GM11168 (cell line): Measurements from ENCODE around the gene TMEM163.
"Not testable (repeated sequence)": the region's sequence is repeated elsewhere in the genome, so short reads cannot be mapped to it uniquely, and the experiment has no call there.

Experiments used
- in situ Hi-C: fragments of 300-500 bp; cut with MboI; formaldehyde crosslinking; loops from one replicate; pipeline ENCODE4 v1.12.0; 2022; ENCODE audit warnings: low sequenced_read_pairs; ENCODE audit not compliant: unreplicated experiment

TMEM163 gene

DNA sequence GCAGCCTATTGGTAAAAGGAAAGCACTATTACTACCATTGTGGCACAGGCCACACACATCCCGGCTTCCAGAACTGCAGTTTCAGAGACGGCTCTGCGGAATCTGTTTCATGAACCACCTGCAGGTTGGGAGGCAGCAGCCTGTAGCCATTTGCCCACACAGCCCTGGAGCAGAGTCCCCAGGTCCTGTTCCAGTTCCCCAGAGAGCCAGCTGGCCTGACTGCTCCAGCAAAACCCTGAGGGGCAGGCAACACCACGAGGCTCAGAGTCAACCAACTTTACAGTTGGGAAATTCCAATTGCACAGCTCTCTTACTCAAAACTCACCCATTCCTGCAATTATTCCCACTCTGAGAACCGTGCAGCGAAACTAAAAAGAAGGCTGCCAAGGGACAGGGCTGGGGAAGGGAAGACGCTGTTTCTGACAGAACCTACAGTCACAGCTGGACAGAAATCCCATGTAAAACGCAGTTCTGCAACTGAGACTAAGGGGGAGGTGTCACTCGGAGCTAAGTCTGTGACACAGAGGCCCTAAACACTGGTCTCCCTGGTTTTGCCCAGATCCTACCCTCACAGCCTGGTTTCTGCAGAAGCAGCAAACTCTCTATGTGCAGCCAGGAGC, 219.4 kb downstream of the TMEM163 start:
- in situ Hi-C loops = no loop called here

DNA sequence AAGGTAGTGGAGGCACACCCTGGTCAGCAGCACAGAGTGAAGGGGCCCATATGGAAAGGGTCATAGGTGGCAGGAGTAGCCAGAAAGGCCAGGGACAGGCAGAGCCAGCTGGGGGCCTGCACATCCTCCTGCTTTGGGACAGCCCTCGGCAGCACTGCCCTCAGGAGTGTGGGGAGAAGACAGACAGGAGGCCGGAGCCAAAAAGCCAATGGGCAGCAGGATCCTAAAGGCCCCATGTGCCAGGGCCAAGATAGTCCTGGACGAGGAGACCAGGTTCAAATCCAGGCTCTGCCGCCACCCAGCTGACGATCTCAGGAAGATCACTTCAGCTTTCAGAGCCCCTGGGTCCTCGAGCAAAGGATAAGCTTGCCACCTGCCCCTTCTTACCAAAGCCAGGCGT, 220.1 kb downstream of the TMEM163 start:
- in situ Hi-C loops = no loop called here

DNA sequence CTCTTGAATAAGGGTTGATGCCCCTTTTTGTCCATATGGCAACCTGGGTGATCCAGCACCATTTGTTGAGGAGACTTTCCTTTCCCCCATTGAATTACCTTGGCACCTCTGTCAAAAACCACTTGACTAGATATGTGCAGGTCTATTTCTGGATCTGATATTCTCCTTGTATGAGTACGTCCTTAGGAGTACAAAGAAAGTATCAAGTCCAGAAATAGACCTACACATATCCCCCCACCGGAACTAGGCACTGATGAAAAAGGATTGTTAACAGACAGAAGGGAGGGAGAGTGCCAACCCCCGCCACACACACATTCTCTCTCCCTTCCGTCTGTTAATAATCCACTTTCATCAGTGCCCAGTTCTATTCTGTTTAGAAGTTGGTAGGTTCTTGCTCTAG, 225.0 kb downstream of the TMEM163 start:
- in situ Hi-C loops = no loop called here

DNA sequence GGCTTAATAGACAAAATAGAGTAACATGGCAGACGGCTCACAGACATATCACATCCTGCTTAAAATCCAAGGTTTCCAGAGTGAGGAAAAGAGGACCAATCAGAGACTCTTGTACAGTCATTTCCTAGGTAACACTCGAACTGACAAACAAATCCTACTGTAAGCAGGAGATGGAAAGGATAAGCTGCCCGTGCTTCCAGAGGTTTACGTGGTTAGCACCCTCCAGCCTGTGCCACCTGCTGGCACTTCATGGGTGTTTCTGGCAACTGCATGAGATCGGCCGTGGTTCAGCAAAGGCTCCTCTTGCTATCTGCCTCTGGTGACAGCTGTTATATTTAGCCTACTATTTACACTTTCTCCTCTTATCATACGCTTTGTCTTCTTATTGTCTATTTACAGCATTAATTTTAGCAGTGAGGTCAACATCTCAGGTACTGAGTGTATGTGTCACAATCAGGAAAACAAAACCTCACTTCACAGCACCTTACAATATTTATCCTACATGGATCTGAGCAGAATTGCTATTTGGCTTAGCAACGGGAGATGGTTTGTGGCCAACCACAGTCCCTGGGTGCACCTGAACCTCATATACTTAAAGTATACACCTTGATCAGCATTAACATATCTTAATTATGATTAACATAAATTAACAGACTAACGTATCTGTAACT, 226.9 kb downstream of the TMEM163 start:
- in situ Hi-C loops = no loop called here

DNA sequence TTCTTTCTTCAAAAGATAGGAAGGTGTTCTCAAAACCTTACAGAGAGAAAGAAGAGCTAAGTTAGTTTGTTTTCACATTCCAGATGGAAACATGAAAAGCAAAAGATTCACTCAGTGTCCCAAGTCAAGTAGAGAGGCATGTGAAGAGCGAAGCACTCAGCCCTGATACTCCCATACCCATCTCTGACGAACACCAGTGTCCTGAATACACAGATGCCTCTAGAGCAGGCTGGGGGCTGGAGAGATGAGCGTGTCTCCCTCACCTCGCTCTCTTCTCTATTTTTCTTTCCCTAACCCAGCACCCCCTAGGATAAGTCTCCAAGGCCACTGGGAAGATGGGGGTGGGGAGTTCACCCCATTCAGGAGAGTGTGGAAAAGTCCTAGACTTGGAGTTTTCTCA, 227.8 kb downstream of the TMEM163 start:
- in situ Hi-C loops = no loop called here

DNA sequence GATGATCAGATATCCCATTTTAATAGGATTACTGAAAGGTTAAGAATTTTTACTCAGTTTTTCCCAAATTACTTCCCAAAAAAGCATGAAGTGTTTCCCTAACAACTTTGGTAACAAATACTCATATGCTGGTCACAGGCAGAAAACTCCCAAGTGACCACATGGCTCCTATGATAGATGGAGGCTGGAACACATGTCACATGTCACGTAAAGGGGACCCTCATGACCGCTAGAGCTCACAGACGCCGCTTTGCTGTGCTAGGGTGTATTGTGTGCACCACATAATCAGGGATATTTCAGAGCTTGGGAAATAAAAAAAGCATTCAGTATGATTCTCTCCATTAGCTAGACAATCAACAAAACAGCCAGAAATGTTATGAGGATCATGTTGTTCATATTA, 228.2 kb downstream of the TMEM163 start:
- in situ Hi-C loops = no loop called here

DNA sequence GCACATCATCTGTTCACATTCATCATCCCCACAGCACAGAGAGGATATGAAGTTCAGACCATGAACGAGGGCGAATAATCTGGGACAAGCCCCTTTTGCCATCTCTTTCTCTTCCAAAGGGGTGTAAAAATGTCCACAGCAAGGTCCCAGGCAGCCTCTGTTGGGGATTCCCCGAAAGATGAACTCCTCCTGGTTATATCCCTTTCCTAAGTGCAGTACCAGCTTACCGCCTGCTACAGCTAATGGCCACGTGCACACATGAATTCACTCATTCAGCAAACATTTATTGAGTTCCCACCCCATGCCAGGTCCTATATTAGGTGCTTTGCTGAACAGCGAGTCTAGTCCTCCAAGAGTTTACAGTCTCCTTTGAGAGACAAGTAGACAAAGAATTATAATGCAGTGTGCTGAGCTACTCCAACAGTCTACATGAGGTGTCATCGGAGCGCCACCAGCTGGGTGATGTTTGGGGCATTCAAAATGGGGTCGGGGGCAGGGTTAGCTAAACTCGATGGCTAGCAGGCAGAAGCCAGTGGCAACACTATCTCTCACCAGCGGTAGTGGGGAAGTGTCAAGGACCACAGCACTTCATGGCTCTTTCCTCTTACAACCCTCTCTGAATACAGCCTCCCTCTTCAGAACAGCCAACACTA, 228.9 kb downstream of the TMEM163 start:
- in situ Hi-C loops = no loop called here

DNA sequence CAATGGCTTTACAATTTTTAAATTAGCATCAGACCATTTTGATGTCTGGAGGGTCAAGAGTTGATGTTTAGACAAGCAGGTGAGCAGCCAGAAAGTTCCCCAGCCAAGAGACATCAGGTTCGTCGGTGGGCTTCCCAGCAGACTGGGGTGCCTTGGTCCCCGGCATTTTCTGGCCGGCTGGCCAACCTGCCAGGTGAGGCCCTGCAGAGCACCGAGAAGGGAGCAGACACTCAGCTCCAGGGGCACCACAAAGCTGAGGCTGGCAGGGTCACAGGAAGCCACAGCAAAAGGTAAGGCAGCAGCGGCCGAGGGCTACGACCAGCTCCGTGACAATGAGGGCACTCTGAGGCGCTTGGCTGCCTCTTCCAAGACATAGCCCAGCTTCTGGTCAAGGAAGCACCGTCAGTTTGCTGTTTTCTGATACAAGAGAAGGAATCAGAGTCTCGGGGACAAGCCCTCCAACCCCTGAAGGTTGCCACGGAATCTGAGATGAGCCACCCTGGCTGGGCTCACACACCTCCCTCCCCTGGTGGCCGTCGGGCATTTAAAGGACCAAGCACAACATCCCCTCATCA, 235.9 kb downstream of the TMEM163 start:
- in situ Hi-C loops = no loop called here

DNA sequence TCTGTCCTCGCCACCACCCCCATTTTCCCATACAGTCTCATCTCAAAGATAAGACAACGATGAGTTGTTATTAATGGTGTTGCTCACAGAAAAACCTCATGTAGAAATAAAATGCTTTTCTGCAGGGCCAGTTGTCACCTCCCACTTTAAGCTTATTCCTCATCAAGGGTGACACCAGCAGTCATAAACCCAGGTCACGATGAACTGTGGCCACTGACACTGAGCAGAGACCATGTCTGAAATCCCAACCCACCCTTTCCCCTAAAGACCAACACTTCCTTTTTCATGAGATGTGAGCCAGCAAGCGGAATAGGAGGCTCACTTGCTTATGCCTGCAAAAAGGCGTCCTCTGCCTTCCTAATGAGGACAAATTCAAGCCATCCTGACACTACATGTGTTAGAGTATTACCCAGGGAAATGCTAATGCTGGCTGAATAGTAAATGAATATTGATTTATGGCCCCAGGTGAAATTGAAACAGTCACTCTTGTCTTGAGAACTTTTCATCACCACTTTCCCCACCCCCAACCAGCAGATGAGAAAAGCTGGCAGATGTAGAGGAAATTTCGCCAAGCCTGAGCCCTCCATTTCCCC, 236.6 kb downstream of the TMEM163 start:
- in situ Hi-C loops = no loop called here

DNA sequence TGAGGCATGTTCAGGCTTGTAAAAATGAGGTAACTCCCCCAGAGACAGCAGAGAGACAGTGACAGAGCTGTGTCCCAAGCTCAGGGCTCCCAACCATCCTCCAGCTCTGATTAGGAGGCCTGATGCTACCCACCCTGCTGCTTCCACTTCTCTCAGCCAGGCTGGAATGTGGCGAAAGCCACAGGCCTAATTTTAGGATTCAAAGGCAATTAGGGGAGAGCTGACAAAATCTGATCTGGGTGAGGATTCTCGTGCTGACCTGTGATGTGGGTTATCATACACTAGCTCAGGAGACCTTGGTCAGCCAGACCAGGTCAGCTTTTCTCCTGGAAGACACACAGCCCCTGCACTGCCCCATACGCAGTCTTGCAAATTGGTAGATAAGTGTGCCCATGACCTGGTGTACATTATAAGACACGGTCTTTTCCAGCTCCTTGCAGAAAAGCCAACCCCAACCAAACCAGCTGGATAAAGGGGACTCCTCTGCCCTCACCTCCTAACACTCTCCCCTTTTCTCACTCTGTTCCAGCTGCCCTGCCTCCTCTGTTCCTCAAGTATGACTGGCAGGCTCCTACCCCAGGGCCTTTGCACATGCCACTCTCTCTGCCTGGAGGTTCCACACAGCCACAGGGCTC, 239.0 kb downstream of the TMEM163 start:
- in situ Hi-C loops = no loop called here

DNA sequence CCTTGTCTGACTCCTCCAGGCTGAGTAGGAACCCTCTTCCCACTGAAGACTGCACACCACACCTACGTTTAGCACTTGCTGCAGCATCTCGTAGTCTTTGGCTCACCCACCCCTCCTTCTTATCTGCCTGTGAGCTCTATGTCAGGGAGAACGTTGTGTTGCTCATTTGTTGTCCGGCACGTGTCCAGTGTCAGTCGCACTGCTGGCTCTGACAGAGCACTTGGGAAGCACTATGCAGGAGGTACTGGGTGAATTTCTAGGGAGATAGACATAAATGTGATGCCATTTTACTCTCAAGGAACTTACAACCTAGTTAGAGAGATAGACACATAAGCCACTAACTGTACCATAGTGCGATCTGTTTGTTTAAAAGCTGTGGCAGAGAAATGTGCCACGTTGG, 241.8 kb downstream of the TMEM163 start:
- in situ Hi-C loops = not testable (repeated sequence)

DNA sequence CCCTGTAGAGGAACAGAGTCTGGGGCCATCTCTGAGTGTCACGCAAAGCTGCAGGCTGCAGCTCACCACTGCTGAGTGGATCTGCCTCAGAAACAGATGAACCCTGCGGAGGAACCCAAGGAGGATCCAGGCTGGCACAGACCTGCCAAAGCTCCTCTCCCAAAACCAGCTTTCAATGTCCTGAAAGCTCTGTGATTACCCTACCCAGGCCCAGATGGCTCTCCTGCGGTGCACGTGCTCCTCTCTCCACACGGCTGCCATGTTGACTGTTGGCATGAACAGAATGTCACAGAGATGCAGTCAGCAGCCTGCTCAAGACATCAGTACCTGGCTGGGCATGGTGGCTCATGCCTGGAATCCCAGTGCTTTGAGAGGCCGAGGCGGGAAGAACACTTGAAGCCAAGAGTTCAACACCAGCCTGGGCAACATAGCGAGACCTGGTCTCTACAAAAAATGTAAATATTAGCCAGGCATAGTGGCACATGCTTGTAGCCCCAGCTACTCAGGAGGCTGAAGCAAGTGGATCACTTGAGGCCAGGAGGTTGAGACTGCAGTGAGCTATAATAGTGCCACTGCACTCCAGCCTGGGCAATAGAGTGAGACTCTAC, 248.1 kb downstream of the TMEM163 start:
- in situ Hi-C loops = no loop called here

DNA sequence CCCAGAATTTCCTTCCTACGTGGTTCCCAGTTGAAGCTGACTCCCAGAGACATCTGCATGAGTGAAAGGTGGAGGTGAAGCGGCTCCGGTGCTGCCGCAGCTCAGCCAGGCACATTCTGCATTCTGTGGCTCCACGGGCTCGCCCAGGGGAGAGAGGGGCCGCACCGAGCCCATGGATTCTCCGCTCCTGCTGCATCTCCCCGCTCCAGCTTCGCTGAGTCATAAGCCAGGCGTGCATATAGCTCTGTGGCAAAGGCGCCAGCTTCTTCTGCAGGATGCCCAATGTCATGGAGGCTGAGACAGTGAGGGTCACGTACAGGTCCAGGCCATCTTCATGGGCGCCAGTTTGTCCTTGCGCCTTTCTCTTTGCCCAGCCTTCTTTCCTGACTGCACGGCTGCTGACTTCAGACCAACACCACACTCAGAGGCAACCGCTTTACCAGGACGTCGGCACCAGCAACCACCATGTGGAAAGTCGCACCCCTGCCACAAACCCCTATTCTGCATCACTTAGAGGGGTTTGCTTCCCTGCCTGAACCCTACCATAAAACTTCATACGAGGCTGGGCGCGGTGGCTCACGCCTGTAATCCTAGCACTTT, 249.2 kb downstream of the TMEM163 start:
- in situ Hi-C loops = no loop called here

DNA sequence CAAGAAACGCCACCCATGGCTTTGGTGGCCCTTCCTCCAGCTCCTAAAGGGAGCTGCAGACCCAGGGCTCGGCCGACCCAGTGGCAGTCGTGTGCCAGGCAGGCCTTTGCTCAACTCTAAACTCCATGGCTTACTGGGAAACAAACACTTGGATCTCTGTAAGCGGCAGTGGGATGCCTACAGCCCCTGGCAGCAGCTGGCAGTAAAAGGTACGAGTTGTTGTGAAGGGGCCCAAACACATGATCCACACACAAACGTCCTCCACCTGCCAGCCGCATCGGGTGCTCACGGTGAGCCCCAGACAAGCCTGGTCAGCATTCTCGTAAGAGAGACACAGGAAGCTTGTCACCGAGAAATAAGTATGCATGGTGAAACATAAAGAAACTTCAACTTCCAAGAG, 250.0 kb downstream of the TMEM163 start:
- in situ Hi-C loops = no loop called here

DNA sequence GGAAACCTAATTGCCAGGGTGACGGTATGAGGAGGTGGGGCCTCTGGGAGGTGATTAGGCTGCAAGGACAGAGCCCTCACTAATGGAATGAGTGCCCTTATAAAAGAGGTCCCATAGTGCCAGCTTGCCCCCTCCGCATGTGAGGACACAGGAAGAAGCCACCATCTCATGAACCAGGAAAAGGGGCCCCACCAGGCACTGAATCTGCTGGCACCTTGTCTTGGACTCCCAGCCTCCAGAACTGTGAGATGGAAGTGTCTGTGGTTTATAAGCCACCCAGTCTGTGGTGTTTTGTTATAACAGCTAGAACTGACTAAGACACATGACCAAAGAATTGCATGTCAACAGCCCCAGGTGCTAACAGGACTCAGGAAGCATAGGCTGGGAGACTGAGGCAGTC, 250.6 kb downstream of the TMEM163 start:
- in situ Hi-C loops = no loop called here

DNA sequence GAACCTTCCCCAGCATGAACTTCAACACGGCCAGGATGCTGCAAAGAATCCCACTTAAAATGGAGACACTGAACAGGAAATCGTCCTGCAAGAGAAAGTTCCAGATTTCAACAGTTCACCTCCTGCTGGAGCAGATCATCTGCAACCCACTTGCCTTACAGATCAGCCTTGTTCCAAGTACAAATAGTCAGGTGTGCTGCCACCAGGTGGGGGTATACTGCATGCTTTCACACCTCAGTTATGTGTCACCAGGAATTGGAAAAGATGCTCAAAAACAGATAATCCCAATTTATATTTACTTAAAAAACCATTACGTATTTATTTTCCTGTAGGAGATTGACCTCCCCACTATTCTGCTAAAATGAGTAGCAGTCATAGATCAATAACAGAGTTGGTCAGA, 252.7 kb downstream of the TMEM163 start:
- in situ Hi-C loops = no loop called here

DNA sequence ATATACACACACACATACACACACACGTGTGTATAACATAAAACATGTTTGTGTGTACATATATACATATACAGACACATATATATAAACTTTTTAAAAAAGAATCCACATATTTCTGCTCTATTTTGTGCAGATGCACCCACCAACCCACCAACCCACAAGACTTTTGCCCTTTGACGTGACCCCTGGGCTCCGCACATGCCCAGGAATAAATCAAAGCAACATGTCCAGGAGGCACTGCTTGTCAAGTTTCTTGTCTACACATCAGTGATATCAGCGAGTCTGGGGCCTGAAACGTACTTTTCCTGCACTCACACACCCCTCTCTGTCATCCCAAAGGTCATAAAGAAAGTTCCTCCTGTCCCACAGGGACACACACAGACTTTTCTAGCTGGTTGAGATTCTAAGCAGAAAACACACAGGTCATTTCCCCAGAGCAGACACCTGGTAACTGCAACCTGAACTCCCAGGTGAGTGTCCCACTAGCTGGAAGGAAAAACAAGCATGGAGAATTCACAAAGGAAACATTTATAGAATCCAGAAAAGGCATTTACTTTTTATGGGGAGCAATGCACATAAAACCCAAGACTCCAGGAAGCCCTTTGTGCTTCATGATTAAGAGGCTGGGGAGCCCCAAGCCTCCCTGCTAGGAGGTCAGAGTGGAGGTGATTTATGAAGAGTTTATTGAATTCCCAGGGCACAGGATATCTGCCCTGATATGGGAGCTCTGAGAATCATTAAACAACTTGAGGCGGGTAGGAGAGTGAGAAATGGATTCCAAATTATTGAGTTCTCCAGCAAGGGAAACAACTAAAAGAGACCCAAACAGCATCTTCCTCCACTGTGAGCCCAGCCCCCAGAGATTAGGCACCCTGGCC, 253.3 kb downstream of the TMEM163 start:
- in situ Hi-C loops = no loop called here

DNA sequence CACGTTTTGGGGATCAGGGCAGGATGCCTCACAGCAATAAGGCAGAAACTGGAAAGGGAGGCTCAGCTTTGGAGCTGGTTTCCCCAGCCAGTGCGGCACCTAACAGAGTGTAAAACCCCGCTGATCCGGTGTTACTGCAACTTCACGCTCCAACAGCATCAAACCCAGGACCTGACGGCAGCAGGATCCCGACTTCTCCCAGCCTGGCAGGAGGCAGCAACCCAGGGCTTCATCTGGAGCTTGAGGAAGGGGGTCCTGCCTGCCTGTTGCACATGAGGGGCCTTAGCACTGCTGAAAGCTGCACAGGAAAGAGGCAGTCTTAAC, 255.1 kb downstream of the TMEM163 start:
- in situ Hi-C loops = loop anchor here (5.0 kb wide), 1 partner anchor 439 kb away; no protein-coding TSS in a partner anchor
